ENCODE measurements around the gene RAMAC. TPM values are rescaled to one million over a fixed set of nuclear protein-coding genes. Genes with fewer than 3 reads are reported as not detected.
"Not testable (repeated sequence)": the region's sequence is repeated elsewhere in the genome, so short reads cannot be mapped to it uniquely, and the experiment has no call there.

The RAMAC gene
- total RNA-seq, 2 experiments from 2014 or later, result 24.4 to 25.9 TPM

DNA sequence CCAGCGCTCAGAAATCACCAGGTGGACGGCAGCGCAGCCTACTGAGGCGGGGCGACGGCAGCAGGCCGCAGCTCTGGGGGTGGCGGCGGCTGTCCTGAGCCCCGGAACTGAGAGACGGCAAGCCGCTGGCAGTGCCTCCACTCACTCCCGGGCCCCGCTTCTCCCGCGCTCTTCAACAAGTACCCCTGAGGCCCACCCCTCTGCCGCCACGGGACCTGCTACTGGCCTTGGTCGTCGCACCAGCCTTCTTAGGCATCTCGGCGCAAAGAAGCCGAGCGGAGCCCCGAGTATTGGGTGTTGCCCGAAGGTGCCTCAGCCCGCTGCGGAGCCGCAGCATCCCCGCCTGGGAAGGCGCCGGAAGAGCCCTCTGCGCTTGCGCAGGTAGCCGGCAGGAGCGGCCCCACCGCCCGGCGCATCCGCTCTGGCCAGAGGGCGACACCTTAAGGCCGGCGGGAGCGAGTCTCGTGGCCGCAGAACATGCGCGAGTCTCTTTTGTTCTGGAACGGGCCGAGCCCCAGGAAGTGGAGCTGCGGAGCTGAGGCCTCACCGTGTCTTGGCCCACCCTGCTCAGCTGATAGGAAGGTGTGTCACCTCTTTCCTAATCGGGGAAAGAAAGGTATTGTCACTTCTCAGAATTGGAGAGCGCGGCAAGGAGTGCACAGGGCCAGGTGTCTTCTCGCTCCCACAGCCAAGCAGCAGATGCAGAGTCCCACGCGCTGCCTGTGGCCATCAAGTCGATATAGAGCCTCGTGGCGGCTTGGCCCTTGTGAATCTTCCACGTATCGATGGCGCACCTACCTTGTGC is 25.5 kb downstream of the RAMAC start, which contains the start of gene C15orf40:
Gene C15orf40, minus strand, starts transcription at position 369 of the 805 bp plus-strand sequence. Its CDS starts 32 bp downstream, at position 337.
- Mint-ChIP-seq H3K36me3 (peaks cover 13% of the 10 kb centered on the region), H3K4me1 (peaks cover 38% of the 10 kb centered on the region), H3K4me3 (peak within 1 kb of the TSS; percentile 99), H3K9me3 (no peaks in the 10 kb centered on the region), H3K27me3 (no peaks in the 10 kb centered on the region), H3K27ac (peak within 1 kb of the TSS; percentile 98)
- DNase-seq, result peak; percentile 91
- POLR2A ChIA-PET, result interaction anchor here (0.5 to 1.9 kb wide), 18 partner anchors 8 to 471 kb away, joined by 3 to 25 read pairs (median 6); partner anchors contain the start of genes BTBD1, RAMAC, RPS17 and TM6SF1
- peak; percentile 87 for ATAC-seq (ENCODE audit: low read depth)

DNA sequence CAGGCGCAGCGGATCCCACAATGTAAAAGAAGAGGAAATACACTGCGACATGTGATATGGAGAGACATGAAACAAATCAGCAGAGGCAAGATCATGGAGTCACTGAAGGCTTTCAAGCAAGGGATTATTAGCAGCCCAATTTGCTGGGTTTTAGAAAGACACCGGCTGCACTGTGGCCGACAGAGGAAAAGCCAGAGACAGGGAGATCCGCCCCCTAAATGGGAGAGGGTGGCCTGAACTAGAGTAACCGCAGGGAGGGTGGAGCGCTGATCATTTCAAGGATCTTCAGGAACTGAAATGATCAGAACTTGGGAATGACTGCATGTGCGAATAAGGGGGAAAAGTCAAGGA is 26.0 kb downstream of the RAMAC start:
- Mint-ChIP-seq H3K4me1 (peaks cover 38% of the 10 kb centered on the region), H3K9me3 (no peaks in the 10 kb centered on the region), H3K27ac (peak overlapping the region; percentile 98), H3K36me3 (peaks cover 14% of the 10 kb centered on the region), H3K4me3 (peak overlapping the region; percentile 99), H3K27me3 (no peaks in the 10 kb centered on the region)
- POLR2A ChIA-PET, result interaction anchor here (0.5 to 1.9 kb wide), 11 partner anchors 10 to 472 kb away, joined by 3 to 25 read pairs (median 6); partner anchors contain the start of genes BTBD1, RPS17 and TM6SF1
- DNase-seq (no peak), ATAC-seq (ENCODE audit: low read depth) (no peak)

DNA sequence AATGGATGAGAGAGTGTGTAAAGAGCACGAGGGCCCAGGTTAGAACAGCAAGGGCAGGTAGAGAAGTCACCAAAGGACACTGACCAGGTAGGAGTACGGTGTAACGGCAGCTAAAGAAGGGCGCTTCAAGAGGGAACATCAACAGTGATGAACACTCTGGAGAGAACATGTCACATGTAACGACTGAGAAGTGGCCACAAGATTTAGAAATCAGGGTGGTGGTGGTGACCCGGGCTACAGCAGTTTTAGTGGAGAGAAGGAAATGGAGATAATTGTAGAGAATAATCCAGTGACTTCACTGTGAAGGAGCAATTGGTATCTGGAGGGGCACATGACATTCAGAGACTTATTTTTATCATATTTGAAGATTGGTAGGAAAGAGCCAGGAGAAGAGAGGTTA is 26.6 kb downstream of the RAMAC start:
- POLR2A ChIA-PET, result interaction anchor here (1.1 to 1.3 kb wide), 2 partner anchors 50 to 473 kb away, joined by 3 to 4 read pairs; partner anchors contain the start of gene RPS17
- no peaks in the 10 kb centered on the region for H3K9me3 Mint-ChIP-seq
- peak overlapping the region; percentile 99 for H3K4me3 Mint-ChIP-seq
- DNase-seq (no peak), ATAC-seq (ENCODE audit: low read depth) (no peak)
- H3K4me1 Mint-ChIP-seq, result peaks cover 38% of the 10 kb centered on the region
- peaks cover 16% of the 10 kb centered on the region for H3K36me3 Mint-ChIP-seq
- H3K27me3 Mint-ChIP-seq, result no peaks in the 10 kb centered on the region
- peak overlapping the region; percentile 98 for H3K27ac Mint-ChIP-seq

DNA sequence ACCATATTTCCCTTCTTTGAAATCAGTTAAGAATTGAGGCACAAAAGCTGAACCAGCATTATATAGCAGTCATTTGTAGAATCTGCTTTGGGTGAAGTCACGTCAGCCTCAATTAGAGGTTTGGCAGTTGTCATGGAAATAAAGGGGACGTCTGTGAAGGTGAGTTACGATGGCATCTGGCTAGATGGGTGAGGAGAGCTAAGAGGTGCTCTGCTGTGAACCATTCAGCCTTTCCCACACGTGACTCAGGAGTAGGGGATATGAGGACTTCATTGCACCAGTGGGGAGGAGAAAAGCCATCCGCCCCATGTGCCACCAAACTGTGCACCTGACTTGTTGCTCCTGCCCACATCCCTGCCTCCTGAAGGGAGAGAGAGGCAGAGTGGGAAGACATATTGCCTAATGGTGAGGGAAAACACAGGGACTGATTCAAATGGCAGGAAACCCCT is 28.2 kb downstream of the RAMAC start:
- ATAC-seq (ENCODE audit: low read depth) (no peak), DNase-seq (no peak)
- H3K27ac Mint-ChIP-seq, result no peak overlapping the region
- peaks cover 38% of the 10 kb centered on the region for H3K4me1 Mint-ChIP-seq
- H3K4me3 Mint-ChIP-seq, result no peak overlapping the region
- H3K36me3 Mint-ChIP-seq, result peaks cover 16% of the 10 kb centered on the region
- POLR2A ChIA-PET, result interaction anchor here (1.1 kb wide), 2 partner anchors 20 to 49 kb away, joined by 3 to 4 read pairs; no protein-coding TSS in a partner anchor
- no peaks in the 10 kb centered on the region for H3K27me3 Mint-ChIP-seq
- H3K9me3 Mint-ChIP-seq, result no peaks in the 10 kb centered on the region

DNA sequence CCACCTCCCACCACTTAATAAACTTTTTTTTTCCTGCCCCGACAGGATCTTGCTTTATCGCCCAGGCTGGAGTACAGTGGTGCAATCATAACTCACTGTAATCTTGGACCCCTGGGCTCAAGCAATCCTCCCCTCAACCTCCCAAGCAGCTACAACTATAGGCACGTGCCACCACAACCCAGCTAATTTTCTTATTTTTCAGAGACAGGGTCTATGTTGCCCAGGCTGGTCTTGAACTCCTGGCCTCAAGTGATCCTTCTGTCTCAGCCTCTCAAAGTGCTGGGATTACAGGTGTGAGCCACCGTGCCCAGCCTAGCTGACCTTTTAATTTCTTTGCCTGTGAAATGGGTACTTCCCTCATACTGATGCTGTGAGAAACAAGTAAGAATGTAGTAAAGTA is 29.4 kb downstream of the RAMAC start:
- H3K36me3 Mint-ChIP-seq, result peaks cover 19% of the 10 kb centered on the region
- no peak for ATAC-seq (ENCODE audit: low read depth)
- POLR2A ChIA-PET, result interaction anchor here (1.1 kb wide), 1 partner anchor 48 kb away, joined by 4 read pairs; no protein-coding TSS in a partner anchor
- H3K4me3 Mint-ChIP-seq, result no peak overlapping the region
- H3K9me3 Mint-ChIP-seq, result no peaks in the 10 kb centered on the region
- H3K4me1 Mint-ChIP-seq, result peaks cover 30% of the 10 kb centered on the region
- no peaks in the 10 kb centered on the region for H3K27me3 Mint-ChIP-seq
- DNase-seq, result no peak
- H3K27ac Mint-ChIP-seq, result peak overlapping the region; percentile 8

DNA sequence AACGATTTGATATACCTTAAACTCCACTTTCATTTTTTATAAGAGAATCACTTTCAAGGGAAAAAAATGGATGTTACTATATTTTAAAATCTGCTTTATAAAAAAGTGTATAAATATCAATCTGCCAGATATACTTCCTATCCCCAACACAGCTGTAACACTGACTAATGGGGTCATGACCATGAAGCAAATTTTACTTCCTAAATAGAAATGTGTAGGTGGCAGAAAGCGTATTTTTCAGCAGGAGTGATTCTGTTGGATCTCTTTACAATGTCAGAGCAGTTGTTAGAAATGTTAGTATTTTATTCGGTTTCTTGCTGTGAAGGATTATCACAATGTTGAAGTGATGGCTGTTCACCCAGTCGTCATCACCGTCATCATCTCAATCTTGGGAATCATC is 30.9 kb downstream of the RAMAC start:
- ATAC-seq (ENCODE audit: low read depth) (no peak), DNase-seq (no peak)
- Mint-ChIP-seq H3K36me3 (peaks cover 23% of the 10 kb centered on the region), H3K27ac (no peak overlapping the region), H3K27me3 (no peaks in the 10 kb centered on the region), H3K9me3 (no peaks in the 10 kb centered on the region), H3K4me3 (no peak overlapping the region), H3K4me1 (peaks cover 22% of the 10 kb centered on the region)
- POLR2A ChIA-PET, result no interaction called here

DNA sequence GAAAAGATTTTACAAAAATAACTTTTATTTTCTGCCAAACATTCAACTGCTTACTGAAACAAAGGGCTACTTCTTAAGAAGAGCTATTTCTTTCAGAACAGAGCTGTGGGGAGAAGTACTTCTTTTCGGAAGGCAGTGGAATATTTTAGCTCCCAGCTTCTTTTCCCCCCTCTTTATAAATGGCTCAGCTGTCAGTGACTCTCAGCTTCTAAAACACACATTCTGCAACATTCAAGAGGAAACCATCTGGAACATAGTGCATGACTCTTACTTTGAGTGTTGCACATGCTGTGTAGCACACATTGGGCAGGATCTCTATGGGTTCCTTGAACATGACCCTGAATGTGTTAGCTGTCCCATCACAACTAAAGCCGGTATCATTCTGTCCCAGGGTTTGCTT is 32.4 kb downstream of the RAMAC start:
- Mint-ChIP-seq H3K9me3 (no peaks in the 10 kb centered on the region), H3K4me1 (peaks cover 11% of the 10 kb centered on the region), H3K27ac (no peak overlapping the region), H3K27me3 (no peaks in the 10 kb centered on the region), H3K4me3 (no peak overlapping the region), H3K36me3 (peaks cover 23% of the 10 kb centered on the region)
- POLR2A ChIA-PET, result no interaction called here
- DNase-seq, result no peak
- no peak for ATAC-seq (ENCODE audit: low read depth)

DNA sequence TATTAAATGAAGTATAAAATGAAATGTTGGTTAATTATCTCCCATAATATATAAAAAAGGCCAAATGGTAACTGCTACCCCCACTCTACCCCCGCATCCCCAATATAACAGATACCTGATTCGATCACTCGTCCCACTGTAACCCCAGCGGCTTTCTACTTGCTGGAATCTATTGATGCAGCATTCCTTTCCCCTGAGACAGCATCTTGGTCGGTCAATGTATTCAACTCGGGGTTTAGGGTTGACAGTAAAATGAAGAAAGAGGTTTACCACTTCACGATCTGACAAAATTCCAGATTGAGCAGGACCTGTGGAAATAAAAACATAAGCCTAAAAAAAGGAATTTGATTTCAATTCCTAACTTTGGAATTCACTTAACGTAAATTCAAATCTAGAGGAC is 44.0 kb downstream of the RAMAC start:
- H3K4me3 Mint-ChIP-seq, result no peak overlapping the region
- peaks cover 7% of the 10 kb centered on the region for H3K4me1 Mint-ChIP-seq
- POLR2A ChIA-PET, result no interaction called here
- H3K27ac Mint-ChIP-seq, result no peak overlapping the region
- DNase-seq (no peak), ATAC-seq (ENCODE audit: low read depth) (no peak)
- H3K9me3 Mint-ChIP-seq, result peaks cover 2% of the 10 kb centered on the region
- peaks cover 44% of the 10 kb centered on the region for H3K36me3 Mint-ChIP-seq
- no peaks in the 10 kb centered on the region for H3K27me3 Mint-ChIP-seq

DNA sequence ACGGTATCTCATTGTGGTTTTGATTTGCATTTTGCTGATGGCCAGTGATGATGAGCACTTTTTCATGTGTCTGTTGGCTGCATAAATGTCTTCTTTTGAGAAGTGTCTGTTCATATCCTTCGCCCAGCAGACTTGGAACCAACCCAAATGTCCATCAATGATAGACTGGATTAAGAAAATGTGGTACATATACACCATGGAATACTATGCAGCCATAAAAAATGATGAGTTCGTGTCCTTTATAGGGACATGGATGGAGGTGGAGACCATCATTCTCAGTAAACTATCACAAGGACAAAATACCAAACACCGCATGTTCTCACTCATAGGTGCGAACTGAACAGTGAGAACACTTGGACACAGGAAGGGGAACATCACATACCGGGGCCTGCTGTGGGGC is 45.2 kb downstream of the RAMAC start:
- H3K4me1 Mint-ChIP-seq, result peaks cover 15% of the 10 kb centered on the region
- DNase-seq; H3K27me3 Mint-ChIP-seq; H3K27ac Mint-ChIP-seq; POLR2A ChIA-PET; H3K9me3 Mint-ChIP-seq; ATAC-seq (ENCODE audit: low read depth); H3K4me3 Mint-ChIP-seq: not testable (repeated sequence)
- peaks cover 53% of the 10 kb centered on the region for H3K36me3 Mint-ChIP-seq

DNA sequence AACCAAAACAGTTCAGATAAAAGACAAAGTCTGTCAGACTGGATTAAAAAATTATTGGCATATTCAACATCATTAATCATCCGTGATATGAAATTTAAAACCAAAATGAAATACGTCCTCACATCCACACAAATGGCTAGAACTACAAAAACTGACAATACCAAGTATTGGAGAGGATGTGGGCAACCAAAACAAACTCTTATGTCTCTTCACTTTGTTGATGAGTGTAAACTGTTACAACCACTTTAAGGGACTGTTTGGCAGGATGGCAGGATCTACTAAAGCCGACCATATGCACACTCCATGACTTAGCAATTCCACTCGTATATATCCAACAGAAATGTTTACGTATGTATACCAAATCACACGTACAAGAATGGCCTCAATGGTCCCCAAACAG is 50.2 kb downstream of the RAMAC start:
- peaks cover 32% of the 10 kb centered on the region for H3K4me1 Mint-ChIP-seq
- peak overlapping the region; percentile 15 for H3K4me3 Mint-ChIP-seq
- peaks cover 73% of the 10 kb centered on the region for H3K36me3 Mint-ChIP-seq
- ATAC-seq (ENCODE audit: low read depth) (peak; percentile 50), DNase-seq (no peak)
- peak overlapping the region; percentile 73 for H3K27ac Mint-ChIP-seq
- POLR2A ChIA-PET, result no interaction called here
- H3K27me3 Mint-ChIP-seq, result no peaks in the 10 kb centered on the region
- H3K9me3 Mint-ChIP-seq, result peaks cover 7% of the 10 kb centered on the region

DNA sequence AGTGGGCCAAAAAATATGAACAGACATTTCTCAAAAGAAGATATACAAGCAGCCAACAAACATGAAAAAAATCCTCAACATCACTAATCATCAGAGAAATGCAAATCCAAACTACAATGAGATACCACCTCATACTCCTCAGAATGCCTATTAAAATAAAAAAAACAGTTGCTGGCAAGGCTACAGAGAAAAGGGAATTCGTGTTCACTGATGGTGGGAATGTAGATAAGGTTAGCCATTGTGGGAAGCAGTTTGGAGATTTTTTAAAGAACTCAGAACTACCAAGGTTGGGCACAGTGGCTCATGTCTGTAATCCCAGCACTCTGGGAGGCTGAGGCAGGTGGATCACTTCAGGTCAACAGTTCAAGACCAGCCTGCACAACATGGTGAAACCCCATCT is 53.2 kb downstream of the RAMAC start:
- peaks cover 76% of the 10 kb centered on the region for H3K36me3 Mint-ChIP-seq
- H3K27me3 Mint-ChIP-seq, result no peaks in the 10 kb centered on the region
- H3K9me3 Mint-ChIP-seq, result peaks cover 5% of the 10 kb centered on the region
- no peak for ATAC-seq (ENCODE audit: low read depth)
- H3K4me3 Mint-ChIP-seq, result no peak overlapping the region
- POLR2A ChIA-PET, result interaction anchor here (1.0 kb wide), 1 partner anchor 28 kb away, joined by 4 read pairs; no protein-coding TSS in a partner anchor
- H3K27ac Mint-ChIP-seq, result peak overlapping the region; percentile 23
- DNase-seq, result no peak
- peaks cover 33% of the 10 kb centered on the region for H3K4me1 Mint-ChIP-seq

Measured in activated naive CD8-positive, alpha-beta T cell treated with anti-CD3 and anti-CD28 coated beads, Interleukin-2, amount 10 ng/mL, durations not matched to agents 7 days and 5 days (primary cell).